ENCODE data around the gene UBE2D2. TPM values are rescaled to one million over a fixed set of nuclear protein-coding genes. Genes with fewer than 3 reads are reported as not detected.
"Not testable (repeated sequence)": the region's sequence is repeated elsewhere in the genome, so short reads cannot be mapped to it uniquely, and the experiment has no call there.

UBE2D2 gene
- total and polyA plus RNA-seq, 10 of the 15 experiments (the other 5 are each of a cell fraction or from before 2014, with no cell fraction given), result 58.6 to 245 (median 128) TPM

- ATAC-seq (peak; percentile 77), DNase-seq (ENCODE audit: low read depth, low spot score) (no peak), FAIRE-seq (no peak)
- RAD21 ChIA-PET (ENCODE audit: unreplicated experiment), result interaction anchor here (0.7 to 2.0 kb wide), 5 partner anchors 13 to 170 kb away, joined by 3 to 11 read pairs (median 3); no protein-coding TSS in a partner anchor
- POLR2A ChIA-PET, result interaction anchor here (0.6 to 1.4 kb wide), 14 partner anchors 9 to 83 kb away, joined by 3 to 11 read pairs (median 4); no protein-coding TSS in a partner anchor
- 13% methylated on average over 3 of the region's 3 CpGs for WGBS (ENCODE audit: insufficient coverage, insufficient replicate concordance, low lambda C conversion rate, missing lambda C conversion rate)
- H2AFZ ChIP-seq (ENCODE audit: control insufficient read depth, low read depth, low read length), result no peak overlapping the region
- H3K4me3 ChIP-seq, result no peak overlapping the region
- peaks cover 0 to 18% of the 10 kb centered on the region in 2 experiments; a peak in 2 of 4 replicates for H3K36me3 ChIP-seq (ENCODE audit: control insufficient read depth in 2 of 2, insufficient read depth in 2 of 2, low read length in 1 of 2)
- no peaks in the 10 kb centered on the region for H3K9me3 ChIP-seq (replicated peaks; ENCODE audit: control insufficient read depth, insufficient read depth, low read length)
- H3K4me1 ChIP-seq (ENCODE audit: control insufficient read depth, insufficient read depth, low read length), result peaks cover 25% of the 10 kb centered on the region
- BruUV-seq (replicated peaks), result no TSS peak
- H3K9ac ChIP-seq (ENCODE audit: control insufficient read depth, insufficient read depth, low read length), result no peak overlapping the region
- no peaks in the 10 kb centered on the region for H4K20me1 ChIP-seq (ENCODE audit: control insufficient read depth, insufficient read depth)
- intact Hi-C loops (cut with micrococcal nuclease; ENCODE audit: unreplicated experiment) (no loop called here), in situ Hi-C loops (cut with MboI) (no loop called here)
- H3K27ac ChIP-seq (ENCODE audit: control insufficient read depth, insufficient read depth), result peak overlapping the region; percentile 33; the same call in 1 of the 2 replicates
- H3K27me3 ChIP-seq (replicated peaks in 1 of 2; ENCODE audit: control insufficient read depth in 2 of 2, insufficient read depth in 2 of 2, low read length in 1 of 2), result no peaks in the 10 kb centered on the region
- H3K4me2 ChIP-seq (ENCODE audit: control insufficient read depth, insufficient read depth), result 0 out of 2 replicates have a peak overlapping the region, but pooled peaks have one; percentile 25
- H3K79me2 ChIP-seq (ENCODE audit: control insufficient read depth, insufficient read depth, low read length), result peaks cover 86% of the 10 kb centered on the region
- SMC1A ChIA-PET (ENCODE audit: uncharacterized antibody, unreplicated experiment), result interaction anchor here (0.6 to 3.3 kb wide), 15 partner anchors 9 to 74 kb away, joined by 3 to 26 read pairs (median 3); no protein-coding TSS in a partner anchor
- CTCF ChIA-PET, result interaction anchor here (0.7 to 2.9 kb wide), 10 partner anchors 9 to 63 kb away, joined by 3 to 6 read pairs (median 4); no protein-coding TSS in a partner anchor
- 0 out of 2 replicates have a peak, but pooled peaks have one; percentile 1 for TF ChIP-seq NR2F1 (conservative IDR thresholded peaks at IDR 0.05)
- no peak for TF ChIP-seq PKNOX1 (IDR thresholded peaks at IDR 0.05)
- TF ChIP-seq MEF2B (IDR thresholded peaks at IDR 0.05; ENCODE audit: partially characterized antibody, poor library complexity, severe bottlenecking), result no peak
- no peak for TF ChIP-seq ZNF384 (IDR thresholded peaks at IDR 0.05; ENCODE audit: borderline replicate concordance, low read depth, low read length)
- TF ChIP-seq, protein P1, sequence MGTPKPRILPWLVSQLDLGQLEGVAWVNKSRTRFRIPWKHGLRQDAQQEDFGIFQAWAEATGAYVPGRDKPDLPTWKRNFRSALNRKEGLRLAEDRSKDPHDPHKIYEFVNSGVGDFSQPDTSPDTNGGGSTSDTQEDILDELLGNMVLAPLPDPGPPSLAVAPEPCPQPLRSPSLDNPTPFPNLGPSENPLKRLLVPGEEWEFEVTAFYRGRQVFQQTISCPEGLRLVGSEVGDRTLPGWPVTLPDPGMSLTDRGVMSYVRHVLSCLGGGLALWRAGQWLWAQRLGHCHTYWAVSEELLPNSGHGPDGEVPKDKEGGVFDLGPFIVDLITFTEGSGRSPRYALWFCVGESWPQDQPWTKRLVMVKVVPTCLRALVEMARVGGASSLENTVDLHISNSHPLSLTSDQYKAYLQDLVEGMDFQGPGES (IDR thresholded peaks at IDR 0.05), result no peak
Observed at GRCh38 chr5:139592289-139592688, 31.1 kb downstream of the UBE2D2 start.

- FAIRE-seq; ATAC-seq; H3K27me3 ChIP-seq (replicated peaks in 1 of 2; ENCODE audit: control insufficient read depth in 2 of 2, insufficient read depth in 2 of 2, low read length in 1 of 2); H2AFZ ChIP-seq (ENCODE audit: control insufficient read depth, low read depth, low read length); H3K9ac ChIP-seq (ENCODE audit: control insufficient read depth, insufficient read depth, low read length); BruUV-seq (replicated peaks); H3K27ac ChIP-seq (ENCODE audit: control insufficient read depth, insufficient read depth); H4K20me1 ChIP-seq (ENCODE audit: control insufficient read depth, insufficient read depth); intact Hi-C loops (cut with micrococcal nuclease; ENCODE audit: unreplicated experiment); in situ Hi-C loops (cut with MboI); H3K4me3 ChIP-seq; H3K9me3 ChIP-seq (replicated peaks; ENCODE audit: control insufficient read depth, insufficient read depth, low read length); DNase-seq (ENCODE audit: low read depth, low spot score): not testable (repeated sequence)
- H3K4me1 ChIP-seq (ENCODE audit: control insufficient read depth, insufficient read depth, low read length), result peaks cover 25% of the 10 kb centered on the region
- RAD21 ChIA-PET (ENCODE audit: unreplicated experiment), result interaction anchor here (1.4 to 2.0 kb wide), 3 partner anchors 12 to 33 kb away, joined by 3 to 11 read pairs (median 3); no protein-coding TSS in a partner anchor
- CTCF ChIA-PET, result interaction anchor here (0.9 to 2.9 kb wide), 7 partner anchors 9 to 64 kb away, joined by 3 to 6 read pairs (median 4); no protein-coding TSS in a partner anchor
- H3K79me2 ChIP-seq (ENCODE audit: control insufficient read depth, insufficient read depth, low read length), result peaks cover 87% of the 10 kb centered on the region
- WGBS (ENCODE audit: insufficient coverage, insufficient replicate concordance, low lambda C conversion rate, missing lambda C conversion rate), result 72% methylated on average over 8 of the region's 8 CpGs
- peaks cover 0 to 18% of the 10 kb centered on the region in 2 experiments; a peak in 2 of 4 replicates for H3K36me3 ChIP-seq (ENCODE audit: control insufficient read depth in 2 of 2, insufficient read depth in 2 of 2, low read length in 1 of 2)
- 0 out of 2 replicates have a peak overlapping the region, but pooled peaks have one; percentile 1 for H3K4me2 ChIP-seq (ENCODE audit: control insufficient read depth, insufficient read depth)
- POLR2A ChIA-PET, result interaction anchor here (0.7 to 1.4 kb wide), 5 partner anchors 11 to 69 kb away, joined by 3 to 5 read pairs (median 4); no protein-coding TSS in a partner anchor
- SMC1A ChIA-PET (ENCODE audit: uncharacterized antibody, unreplicated experiment), result interaction anchor here (1.1 to 3.3 kb wide), 7 partner anchors 13 to 34 kb away, joined by 3 to 26 read pairs (median 4); no protein-coding TSS in a partner anchor
Observed at GRCh38 chr5:139593076-139593475, 31.9 kb downstream of the UBE2D2 start.
